ENCODE measurements around the gene UBA52.

Gene UBA52

DNA sequence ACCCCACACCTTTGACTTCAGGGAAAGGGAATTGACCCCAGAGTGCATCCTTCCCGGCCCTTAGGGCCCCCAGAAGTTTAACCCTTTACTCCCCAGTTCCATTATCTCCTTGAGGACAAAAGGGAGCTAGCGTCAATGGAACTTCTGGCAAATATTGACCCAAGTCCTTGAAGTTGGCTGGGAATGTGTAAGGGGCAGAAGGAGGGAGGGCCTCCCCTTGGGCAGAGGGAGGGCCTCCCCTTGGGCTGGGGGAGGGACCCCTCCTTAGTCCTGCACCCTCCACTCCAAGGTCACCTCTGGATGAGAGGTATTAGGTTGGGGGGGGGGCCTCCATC, 38.0 kb downstream of the UBA52 start:
- H3K4me3 ChIP-seq (replicated peaks; ENCODE audit: low read depth, low read length): no peak overlapping the region
- TF ChIP-seq, protein P1, sequence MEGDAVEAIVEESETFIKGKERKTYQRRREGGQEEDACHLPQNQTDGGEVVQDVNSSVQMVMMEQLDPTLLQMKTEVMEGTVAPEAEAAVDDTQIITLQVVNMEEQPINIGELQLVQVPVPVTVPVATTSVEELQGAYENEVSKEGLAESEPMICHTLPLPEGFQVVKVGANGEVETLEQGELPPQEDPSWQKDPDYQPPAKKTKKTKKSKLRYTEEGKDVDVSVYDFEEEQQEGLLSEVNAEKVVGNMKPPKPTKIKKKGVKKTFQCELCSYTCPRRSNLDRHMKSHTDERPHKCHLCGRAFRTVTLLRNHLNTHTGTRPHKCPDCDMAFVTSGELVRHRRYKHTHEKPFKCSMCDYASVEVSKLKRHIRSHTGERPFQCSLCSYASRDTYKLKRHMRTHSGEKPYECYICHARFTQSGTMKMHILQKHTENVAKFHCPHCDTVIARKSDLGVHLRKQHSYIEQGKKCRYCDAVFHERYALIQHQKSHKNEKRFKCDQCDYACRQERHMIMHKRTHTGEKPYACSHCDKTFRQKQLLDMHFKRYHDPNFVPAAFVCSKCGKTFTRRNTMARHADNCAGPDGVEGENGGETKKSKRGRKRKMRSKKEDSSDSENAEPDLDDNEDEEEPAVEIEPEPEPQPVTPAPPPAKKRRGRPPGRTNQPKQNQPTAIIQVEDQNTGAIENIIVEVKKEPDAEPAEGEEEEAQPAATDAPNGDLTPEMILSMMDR (IDR thresholded peaks at IDR 0.05; ENCODE audit: low read length, missing control alignments): no peak
- no peak for DNase-seq (ENCODE audit: low read depth)

DNA sequence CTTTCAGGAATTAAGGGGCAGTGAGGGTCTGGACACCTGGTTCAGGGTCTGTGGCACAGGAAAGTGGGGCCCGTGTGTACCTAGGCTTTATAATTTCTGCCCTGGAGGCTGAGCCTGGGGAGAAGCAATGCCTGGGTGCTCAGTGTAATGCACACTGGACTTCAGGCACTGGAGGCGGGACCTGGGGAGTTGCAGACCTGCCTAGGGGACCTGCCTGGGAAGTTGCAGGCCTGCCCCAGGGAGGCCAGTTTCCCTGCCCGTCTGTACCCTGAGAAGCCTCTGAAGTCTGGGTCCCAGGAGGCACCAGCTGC, 38.5 kb downstream of the UBA52 start:
- DNase-seq (ENCODE audit: low read depth): no peak
- TF ChIP-seq, protein P1 (IDR thresholded peaks at IDR 0.05; ENCODE audit: low read length, missing control alignments): no peak
- H3K4me3 ChIP-seq (replicated peaks; ENCODE audit: low read depth, low read length): no peak overlapping the region

DNA sequence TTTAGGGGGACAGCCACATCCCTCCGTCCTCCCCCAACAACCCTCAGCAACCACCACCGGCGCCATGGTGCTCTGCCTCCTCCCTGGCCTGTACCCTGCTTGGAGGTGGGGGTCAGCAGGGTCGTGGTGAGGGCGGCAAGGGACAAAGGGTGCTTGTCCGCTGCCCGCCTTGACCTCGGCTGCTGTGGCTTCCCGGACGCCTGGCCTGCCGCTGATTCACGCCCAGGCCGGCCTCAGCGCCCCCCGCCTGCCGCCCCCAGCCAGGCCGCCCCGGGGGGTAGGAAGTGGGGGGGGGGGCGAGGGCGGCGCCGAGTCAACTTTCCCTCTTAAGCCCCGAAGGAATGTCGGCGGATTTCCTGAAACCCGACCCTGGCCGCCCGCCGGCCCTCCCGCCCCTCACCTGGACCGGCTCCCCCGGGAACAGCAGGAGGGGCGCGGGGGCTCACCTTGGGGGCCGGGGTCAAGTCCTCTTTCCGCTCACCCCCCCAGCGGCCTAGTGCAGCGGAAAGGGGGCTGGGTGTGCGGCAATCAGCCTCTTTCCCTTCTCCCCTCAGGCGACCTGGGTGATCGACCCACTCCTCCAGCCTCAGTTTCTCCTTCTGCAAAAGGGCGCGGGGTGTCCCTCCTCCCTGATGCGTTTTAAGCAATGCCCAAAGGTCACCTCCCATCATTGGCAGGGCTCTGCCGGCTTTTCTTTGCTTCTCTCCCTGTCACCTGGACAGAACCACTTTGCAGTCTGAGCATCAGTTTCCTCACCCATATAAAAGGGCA, 39.1 kb downstream of the UBA52 start:
- H3K4me3 ChIP-seq (replicated peaks; ENCODE audit: low read depth, low read length): no peak overlapping the region
- TF ChIP-seq, protein P1 (IDR thresholded peaks at IDR 0.05; ENCODE audit: low read length, missing control alignments): no peak
- no peak for DNase-seq (ENCODE audit: low read depth)

DNA sequence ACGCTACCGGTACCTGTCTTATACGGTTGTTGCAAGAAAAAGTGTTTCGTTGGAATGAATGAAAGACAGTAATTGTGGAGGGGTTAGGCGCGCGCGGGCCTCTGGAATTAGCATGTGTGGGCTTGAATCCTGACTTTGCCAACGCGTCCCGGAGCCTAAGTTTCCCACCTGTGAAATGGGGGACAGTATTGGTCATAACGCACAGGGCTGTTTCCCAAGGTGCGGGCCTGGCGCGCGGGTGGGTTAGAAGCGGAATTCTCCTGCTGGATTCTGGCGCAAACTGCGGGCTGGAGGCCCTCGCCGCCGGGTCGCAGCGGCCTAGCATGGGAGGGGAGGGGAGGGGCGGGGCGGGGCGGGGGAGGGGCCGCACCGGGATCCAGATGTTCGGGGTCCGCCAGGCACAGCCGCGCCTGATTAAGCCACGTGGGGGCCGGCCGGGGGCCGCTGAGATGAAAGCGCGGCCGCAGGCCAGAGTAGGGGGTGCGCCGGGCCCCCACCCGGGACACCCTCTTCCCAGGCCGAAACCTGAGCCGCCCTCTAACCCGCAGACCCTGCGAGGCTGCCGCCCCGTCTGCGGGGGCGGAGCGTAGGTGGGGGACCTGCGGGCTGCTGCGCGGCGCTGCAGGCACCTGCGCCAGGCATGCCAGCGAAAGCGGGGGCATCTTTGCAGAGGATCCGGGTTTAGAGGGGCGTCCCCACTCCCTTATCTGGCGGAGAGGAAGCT, 39.8 kb downstream of the UBA52 start:
- H3K4me3 ChIP-seq (replicated peaks; ENCODE audit: low read depth, low read length): no peak overlapping the region
- TF ChIP-seq, protein P1 (IDR thresholded peaks at IDR 0.05; ENCODE audit: low read length, missing control alignments): no peak
- no peak for DNase-seq (ENCODE audit: low read depth)

DNA sequence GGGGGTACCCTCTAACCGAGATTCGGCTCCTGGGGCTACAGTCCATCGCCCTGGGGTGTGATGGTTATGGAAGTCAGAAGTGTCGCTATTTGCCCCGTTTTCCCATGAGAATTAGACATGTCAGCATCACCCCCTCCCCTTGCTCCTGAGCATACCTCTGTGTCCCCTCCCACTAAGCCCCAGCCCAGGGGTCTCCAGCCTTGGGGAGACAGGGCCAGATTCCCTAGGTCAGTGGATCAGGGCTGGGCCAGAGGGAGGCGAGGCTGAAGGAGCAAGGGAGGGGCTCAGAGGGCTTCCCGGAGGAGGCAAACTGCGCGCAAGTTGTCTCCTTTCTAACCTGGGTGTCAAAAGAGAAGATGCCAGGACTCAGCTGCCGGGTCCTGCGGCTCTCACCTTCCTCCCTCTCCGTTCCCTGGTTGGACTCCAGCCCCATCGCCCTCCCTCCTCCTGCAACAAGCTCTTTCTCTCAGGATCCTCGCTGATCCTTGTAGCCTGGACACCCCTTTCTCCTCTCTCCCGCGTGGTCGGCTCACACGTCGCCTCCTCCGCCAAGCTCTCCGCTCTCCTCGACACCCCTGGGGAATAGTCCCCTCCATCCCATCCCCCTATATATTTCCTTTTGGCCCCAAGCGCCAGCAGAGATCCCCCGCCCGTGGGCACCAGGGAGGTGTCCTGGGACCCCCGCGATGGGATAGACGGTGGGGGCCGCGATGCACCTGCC, 40.6 kb downstream of the UBA52 start:
- H3K4me3 ChIP-seq (replicated peaks; ENCODE audit: low read depth, low read length): peak overlapping the region; percentile 14
- TF ChIP-seq, protein P1 (IDR thresholded peaks at IDR 0.05; ENCODE audit: low read length, missing control alignments): no peak
- DNase-seq (ENCODE audit: low read depth): no peak

DNA sequence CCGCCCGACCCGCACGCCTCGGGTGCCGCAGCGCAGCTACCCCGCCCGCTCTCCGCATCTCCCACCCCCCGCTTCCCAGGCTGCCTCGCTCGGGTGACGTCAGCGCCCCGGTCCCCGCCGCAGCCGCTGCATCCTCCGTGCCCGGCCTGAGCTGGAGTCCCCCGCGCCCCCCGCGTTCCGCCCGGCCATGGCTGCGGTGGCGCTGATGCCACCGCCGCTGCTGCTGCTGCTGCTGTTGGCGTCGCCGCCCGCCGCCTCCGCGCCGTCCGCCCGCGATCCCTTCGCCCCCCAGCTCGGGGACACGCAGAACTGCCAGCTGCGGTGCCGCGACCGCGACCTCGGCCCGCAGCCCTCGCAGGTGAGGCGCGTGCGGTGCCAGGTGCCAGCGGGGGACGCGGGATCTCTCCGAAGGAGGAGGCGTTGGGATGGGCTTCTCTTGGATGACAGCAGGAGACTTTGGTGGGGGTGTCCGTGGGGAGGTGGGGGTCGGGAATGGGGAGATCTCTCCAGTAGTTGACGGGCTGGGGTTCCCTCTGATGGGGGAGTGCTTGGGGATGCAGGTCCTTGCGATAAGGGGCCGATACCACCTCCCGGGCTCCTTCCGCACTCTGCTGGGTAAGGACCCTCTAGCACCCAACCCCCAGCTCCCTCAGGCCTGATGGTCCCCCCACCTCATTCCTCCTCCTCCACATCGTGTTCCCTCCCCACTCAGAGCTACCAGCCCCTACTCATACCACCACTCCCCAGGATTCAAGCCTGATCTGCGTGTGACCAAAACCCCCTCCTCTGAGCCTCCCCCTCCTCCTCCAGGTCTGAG, 41.3 kb downstream of the UBA52 start, which contains the start of gene TMEM59L:
Gene TMEM59L (plus strand): TSS at position 99 of the 817 bp plus-strand sequence. CDS start 89 bp downstream, at position 188.
- TF ChIP-seq, protein P1 (IDR thresholded peaks at IDR 0.05; ENCODE audit: low read length, missing control alignments): no peak
- DNase-seq (ENCODE audit: low read depth): no peak
- H3K4me3 ChIP-seq (replicated peaks; ENCODE audit: low read depth, low read length): peak within 1 kb of the TSS; percentile 14

All from fibroblast of pulmonary artery (primary cell).